ENCODE data around the gene JADE3. TPM values are rescaled to one million over a fixed set of nuclear protein-coding genes. Genes with fewer than 3 reads are reported as not detected.
A peak's percentile ranks its signal among the peaks of the same experiment; 100 is the strongest.

Gene JADE3
- polyA plus RNA-seq, 1 donor (not counting 4 experiments of a cell fraction or from before 2014, with no cell fraction given) = 8.2 TPM

- H3K79me2 ChIP-seq (ENCODE audit: control insufficient read depth, insufficient read depth, low read length) = no peaks in the 10 kb centered on the region
- dilution Hi-C loops (cut with MboI; ENCODE audit: extremely low pct_ligation_motif_present, low sequenced_read_pairs) = no loop called here
- no peak for DNase-seq (ENCODE audit: low read depth, low spot score)
- peak in 1 of 3 experiments; percentile 39 for TF ChIP-seq CTCF (optimal IDR thresholded peaks at IDR 0.05 in 1 of 3, IDR thresholded peaks at IDR 0.05 in 1 of 3, conservative IDR thresholded peaks at IDR 0.05 in 1 of 3; ENCODE audit: extremely low read depth in 1 of 3, insufficient read depth in 2 of 3, low read length in 3 of 3)
- TF ChIP-seq EZH2 (IDR thresholded peaks at IDR 0.05; ENCODE audit: low read length) = no peak
- H3K27ac ChIP-seq (ENCODE audit: control insufficient read depth, insufficient read depth, low read length) = no peak overlapping the region
- no peak overlapping the region for H2AFZ ChIP-seq (ENCODE audit: control insufficient read depth, low read length)
- H3K36me3 ChIP-seq (ENCODE audit: control insufficient read depth in 2 of 2, extremely low read depth in 1 of 2, insufficient read depth in 2 of 2, low read length in 2 of 2) = no peaks in the 10 kb centered on the region
- H4K20me1 ChIP-seq (ENCODE audit: control insufficient read depth, extremely low read depth, insufficient read depth, low read length) = no peaks in the 10 kb centered on the region
- no peaks in the 10 kb centered on the region for H3K4me1 ChIP-seq (ENCODE audit: control insufficient read depth, extremely low read depth, insufficient read depth, low read length)
- H3K4me3 ChIP-seq (ENCODE audit: control insufficient read depth in 2 of 3, extremely low read depth in 1 of 3, insufficient read depth in 2 of 3, low read depth in 1 of 3, low read length in 3 of 3) = no peak overlapping the region
- no peak overlapping the region for H3K9ac ChIP-seq (ENCODE audit: control insufficient read depth, extremely low read depth, insufficient read depth, low read length)
- no peaks in the 10 kb centered on the region for H3K27me3 ChIP-seq (ENCODE audit: control insufficient read depth, extremely low read depth, insufficient read depth, low read length)
- FAIRE-seq = no peak
- H3K9me1 ChIP-seq (ENCODE audit: control insufficient read depth, extremely low read depth, insufficient read depth, low read length) = no peaks in the 10 kb centered on the region
- H3K9me3 ChIP-seq (ENCODE audit: control insufficient read depth, low read depth, low read length) = no peaks in the 10 kb centered on the region
- H3K4me2 ChIP-seq (ENCODE audit: control insufficient read depth, extremely low read depth, insufficient read depth, low read depth, low read length) = no peak overlapping the region
These were observed 181.0 kb downstream of the JADE3 start for GRCh38 chrX:47093248-47093647.

- dilution Hi-C loops (cut with MboI; ENCODE audit: extremely low pct_ligation_motif_present, low sequenced_read_pairs) = no loop called here
- no peak for FAIRE-seq
These were observed 181.6 kb downstream of the JADE3 start for GRCh38 chrX:47093860-47094259.

More at GRCh38 chrX:47093860-47094259, 181.6 kb downstream of the JADE3 start:
- no peaks in the 10 kb centered on the region for H4K20me1 ChIP-seq (ENCODE audit: control insufficient read depth, extremely low read depth, insufficient read depth, low read length)
- H3K9ac ChIP-seq (ENCODE audit: control insufficient read depth, extremely low read depth, insufficient read depth, low read length) = no peak overlapping the region
- no peak overlapping the region for H3K27ac ChIP-seq (ENCODE audit: control insufficient read depth, insufficient read depth, low read length)
- H3K27me3 ChIP-seq (ENCODE audit: control insufficient read depth, extremely low read depth, insufficient read depth, low read length) = no peaks in the 10 kb centered on the region
- no peaks in the 10 kb centered on the region for H3K79me2 ChIP-seq (ENCODE audit: control insufficient read depth, insufficient read depth, low read length)
- DNase-seq (ENCODE audit: low read depth, low spot score) = no peak
- H3K9me1 ChIP-seq (ENCODE audit: control insufficient read depth, extremely low read depth, insufficient read depth, low read length) = no peaks in the 10 kb centered on the region
- no peaks in the 10 kb centered on the region for H3K4me1 ChIP-seq (ENCODE audit: control insufficient read depth, extremely low read depth, insufficient read depth, low read length)
- no peak overlapping the region for H3K4me3 ChIP-seq (ENCODE audit: control insufficient read depth in 2 of 3, extremely low read depth in 1 of 3, insufficient read depth in 2 of 3, low read depth in 1 of 3, low read length in 3 of 3)
- no peak overlapping the region for H2AFZ ChIP-seq (ENCODE audit: control insufficient read depth, low read length)
- no peak overlapping the region for H3K4me2 ChIP-seq (ENCODE audit: control insufficient read depth, extremely low read depth, insufficient read depth, low read depth, low read length)
- H3K9me3 ChIP-seq (ENCODE audit: control insufficient read depth, low read depth, low read length) = no peaks in the 10 kb centered on the region
- no peaks in the 10 kb centered on the region for H3K36me3 ChIP-seq (ENCODE audit: control insufficient read depth in 2 of 2, extremely low read depth in 1 of 2, insufficient read depth in 2 of 2, low read length in 2 of 2)
- TF ChIP-seq CTCF (optimal IDR thresholded peaks at IDR 0.05 in 1 of 3, IDR thresholded peaks at IDR 0.05 in 1 of 3, conservative IDR thresholded peaks at IDR 0.05 in 1 of 3; ENCODE audit: extremely low read depth in 1 of 3, insufficient read depth in 2 of 3, low read length in 3 of 3) = no peak

All from keratinocyte (primary cell).